HG03457 (cell line): Measurements from ENCODE around the gene ENTPD2.

Experiments used
- ATAC-seq: cut with Tn5 transposase; IDR thresholded peaks from one replicate; pipeline ENCODE4 v1.9.1; 2021; ENCODE audit warnings: moderate number of reproducible peaks; ENCODE audit not compliant: unreplicated experiment

Gene ENTPD2

DNA sequence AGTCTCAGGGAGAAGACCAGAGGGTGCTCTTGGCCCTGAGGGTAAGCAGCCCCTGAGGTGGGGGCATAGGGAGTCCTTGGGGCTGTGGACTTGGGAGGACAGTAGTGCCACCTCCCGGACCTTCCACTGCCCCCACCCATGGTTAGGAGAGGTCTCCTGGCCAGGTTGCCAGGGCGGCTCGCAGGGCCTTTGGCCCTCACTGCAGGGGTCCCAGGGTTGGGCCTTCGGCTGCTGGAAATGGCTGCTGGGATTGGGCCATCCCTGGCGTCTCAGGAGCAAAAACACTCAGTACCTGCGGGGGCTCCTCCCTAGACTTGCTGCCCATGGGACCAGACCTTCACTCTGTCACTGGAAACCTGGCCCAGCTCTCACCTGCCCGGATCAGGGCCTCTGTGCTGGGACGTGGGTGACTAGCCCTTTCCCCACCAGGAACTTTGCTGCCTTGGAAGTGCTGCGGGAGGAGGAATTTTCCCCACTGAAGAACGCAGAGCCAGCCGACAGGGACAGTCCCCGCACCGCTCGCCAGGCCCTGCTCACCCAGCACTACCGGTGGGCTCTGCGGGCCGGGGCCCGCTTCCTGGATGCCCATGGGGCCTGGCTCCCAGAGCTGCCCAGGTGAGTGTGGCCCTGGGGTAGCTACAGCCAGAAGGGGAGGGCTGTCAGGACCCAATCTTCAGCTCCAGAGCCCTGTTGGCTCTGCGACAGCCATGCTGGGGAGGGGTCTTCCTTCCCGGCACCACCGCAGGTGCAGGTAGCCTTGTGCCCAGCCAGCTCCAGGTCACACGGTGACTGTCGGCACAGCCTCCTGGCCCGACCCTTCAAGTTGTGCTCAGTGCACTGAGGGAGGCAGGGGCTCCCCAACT lies 26.6 kb upstream of the ENTPD2 start:
- ATAC-seq = no peak

DNA sequence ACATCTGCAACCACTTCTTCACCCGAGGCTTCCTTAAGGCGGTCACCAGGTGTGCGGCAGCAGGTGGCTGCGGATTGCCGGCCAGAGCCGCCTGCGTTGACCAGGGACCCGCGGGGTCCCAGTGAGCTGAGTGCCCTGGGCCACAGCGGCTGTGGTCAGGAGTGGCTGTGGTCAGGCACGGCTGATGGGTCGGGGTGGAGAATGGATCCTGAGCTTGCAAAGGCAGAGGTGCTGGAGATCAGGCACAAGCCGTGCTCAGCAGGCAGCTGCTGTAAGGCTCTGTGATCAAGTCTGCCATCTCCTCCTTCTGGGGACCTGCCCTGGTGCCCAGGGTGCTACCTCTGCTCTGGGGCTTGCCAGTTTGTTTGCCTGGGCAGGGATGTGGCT lies 25.5 kb upstream of the ENTPD2 start:
- ATAC-seq = no peak

DNA sequence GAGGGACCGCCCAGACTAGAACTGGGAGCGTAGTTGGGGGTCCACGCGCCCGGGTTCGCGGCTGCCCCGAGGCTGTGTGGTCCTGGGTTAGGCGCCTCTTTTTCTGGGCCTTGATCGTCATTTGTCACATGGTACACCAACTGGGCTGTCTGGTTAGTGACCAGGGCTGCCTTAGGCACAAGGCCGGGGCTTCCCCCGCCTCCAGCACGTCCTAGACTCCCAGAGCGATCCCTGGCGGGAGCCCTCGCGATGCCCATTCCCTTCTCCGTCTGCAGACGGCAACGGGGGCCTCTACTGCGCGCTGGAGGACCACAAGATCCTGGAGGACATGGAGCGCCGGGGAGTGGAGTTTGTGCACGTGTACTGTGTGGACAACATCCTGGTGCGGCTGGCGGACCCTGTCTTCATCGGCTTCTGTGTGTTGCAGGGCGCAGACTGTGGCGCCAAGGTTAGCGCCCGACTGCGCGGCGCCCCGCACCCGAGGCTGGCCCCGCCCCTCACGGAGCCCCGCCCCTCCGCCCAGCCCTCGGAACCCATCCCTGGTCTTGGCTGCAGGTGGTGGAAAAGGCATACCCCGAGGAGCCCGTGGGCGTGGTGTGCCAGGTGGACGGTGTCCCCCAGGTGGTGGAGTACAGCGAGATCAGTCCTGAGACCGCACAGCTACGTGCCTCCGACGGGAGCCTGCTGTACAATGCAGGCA lies 25.0 kb upstream of the ENTPD2 start:
- ATAC-seq = no peak

- no peak for ATAC-seq
Observed at GRCh38 chr9:137077758-137078693, 24.2 kb upstream of the ENTPD2 start.

GRCh38 chr9:137077010-137077747 lies 23.3 kb upstream of the ENTPD2 start, which contains the start of gene UAP1L1:
Gene UAP1L1, plus strand, starts transcription at chr9:137077517. Its CDS starts 16 bp downstream, at chr9:137077533.
- ATAC-seq = no peak

- no peak for ATAC-seq
Observed at GRCh38 chr9:137076636-137077009, 22.8 kb upstream of the ENTPD2 start.

DNA sequence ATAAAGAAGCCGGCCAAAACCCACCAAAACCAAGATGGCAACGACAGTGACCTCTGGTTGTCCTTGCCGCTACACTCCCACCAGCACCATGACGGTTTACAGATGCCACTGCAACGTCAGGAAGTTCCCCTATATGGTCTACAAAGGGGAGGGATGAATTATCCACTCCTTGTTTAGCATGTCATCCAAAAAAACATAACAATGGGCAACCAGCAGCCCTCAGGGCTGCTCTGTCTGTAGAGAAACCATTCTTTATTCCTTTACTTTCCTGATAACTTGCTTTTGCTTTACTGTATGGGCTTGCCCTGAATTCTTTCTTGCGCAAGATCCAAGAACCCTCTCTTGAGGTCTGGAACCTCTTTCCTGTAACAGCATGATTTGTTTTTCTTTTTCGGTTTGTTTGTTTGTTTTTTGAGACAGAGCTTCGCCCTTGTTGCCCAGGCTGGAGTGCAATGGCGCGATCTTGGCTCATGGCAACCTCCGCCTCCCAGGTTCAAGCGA lies 21.5 kb upstream of the ENTPD2 start:
- ATAC-seq = no peak

DNA sequence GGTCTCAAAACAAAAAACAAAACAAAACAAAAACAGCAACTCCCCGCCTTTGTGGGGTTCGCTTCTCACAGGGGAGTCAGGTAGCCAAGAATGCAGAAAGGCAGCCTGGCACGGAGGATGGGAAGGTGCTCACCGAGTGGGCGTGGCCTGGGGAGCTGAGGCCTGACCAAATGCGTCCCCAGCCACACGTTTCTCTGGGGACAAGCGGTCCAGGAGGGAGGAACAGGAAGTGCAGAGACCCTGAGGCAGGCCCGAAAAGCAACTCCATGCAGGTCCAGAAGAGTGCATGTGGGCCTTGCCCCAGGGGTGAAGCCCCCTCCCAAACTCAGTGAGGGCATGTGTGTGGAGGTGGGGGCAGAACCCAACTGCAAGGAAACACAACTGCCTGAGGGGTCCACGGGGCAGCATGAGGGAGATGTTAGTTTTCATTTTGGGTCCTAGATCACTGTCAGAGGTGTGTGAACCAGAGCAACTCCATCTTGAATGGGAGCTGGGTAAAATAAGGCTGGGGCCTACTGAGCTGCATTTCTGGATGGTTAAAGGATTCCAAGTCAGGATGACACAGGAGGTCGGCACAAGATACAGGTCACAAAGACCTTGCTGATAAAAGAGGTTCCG lies 20.9 kb upstream of the ENTPD2 start:
- no peak for ATAC-seq

- ATAC-seq = no peak
Observed at GRCh38 chr9:137073992-137074399, 20.1 kb upstream of the ENTPD2 start.

DNA sequence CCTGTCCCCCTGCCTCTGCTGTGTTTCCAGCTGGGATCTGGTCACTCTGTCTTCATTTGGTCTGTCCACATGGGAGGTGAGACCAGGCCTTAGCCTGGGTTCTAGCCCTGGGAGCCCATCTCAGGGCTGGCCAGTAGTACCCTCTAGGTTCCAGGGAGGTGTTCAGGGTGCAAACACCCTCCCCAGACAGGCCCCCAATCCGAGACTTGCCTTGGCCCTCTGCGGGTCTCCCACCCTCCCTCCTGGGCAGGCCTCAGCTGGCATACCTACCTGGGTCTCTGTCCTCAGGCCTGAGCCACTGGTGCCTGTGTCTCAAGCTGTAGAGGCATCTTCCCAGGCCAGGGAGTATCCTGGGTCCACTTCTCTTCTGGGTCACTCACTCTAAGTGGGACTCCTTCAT lies 17.4 kb upstream of the ENTPD2 start:
- no peak for ATAC-seq

GRCh38 chr9:137070906-137071275 lies 17.0 kb upstream of the ENTPD2 start:
- no peak for ATAC-seq

DNA sequence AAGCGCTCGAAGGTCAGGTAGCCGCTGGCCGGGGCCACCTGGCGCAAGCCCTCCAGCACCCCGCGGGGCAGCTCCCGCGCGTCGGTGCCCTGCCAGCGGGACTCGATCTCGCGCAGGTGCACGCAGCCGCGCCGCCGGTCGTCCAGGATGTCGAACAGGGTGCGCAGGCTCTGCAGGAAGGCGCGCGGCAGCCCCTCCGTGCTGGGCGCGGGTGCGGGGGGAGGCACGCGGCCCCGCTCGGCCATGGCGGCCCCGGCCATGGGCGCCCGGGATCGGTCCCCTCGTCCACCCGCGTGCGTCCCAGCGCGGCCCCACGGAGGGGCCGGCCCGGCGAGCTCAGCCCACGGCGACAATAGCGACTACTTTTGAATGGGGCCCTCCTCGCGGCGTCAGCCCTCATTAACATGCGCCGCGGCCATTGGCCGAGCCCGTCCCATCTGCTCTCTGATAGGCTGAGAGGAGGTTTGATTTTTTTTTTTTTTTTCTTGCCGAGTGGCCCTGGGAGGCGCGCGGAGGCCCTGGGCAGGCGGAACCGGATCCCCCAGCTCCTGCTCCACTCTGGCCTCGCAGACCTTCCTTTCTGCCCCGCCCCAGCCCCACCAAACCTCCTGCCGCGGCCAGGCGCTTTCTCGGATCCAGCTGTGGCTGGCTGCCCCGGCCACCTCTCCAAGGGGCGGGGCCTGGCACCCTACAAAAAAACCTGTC lies 16.5 kb upstream of the ENTPD2 start, which contains the start of gene SAPCD2:
Gene SAPCD2, minus strand, starts transcription at position 357 of the 705 bp plus-strand sequence. Its CDS starts 97 bp downstream, at position 260.
- ATAC-seq = no peak

DNA sequence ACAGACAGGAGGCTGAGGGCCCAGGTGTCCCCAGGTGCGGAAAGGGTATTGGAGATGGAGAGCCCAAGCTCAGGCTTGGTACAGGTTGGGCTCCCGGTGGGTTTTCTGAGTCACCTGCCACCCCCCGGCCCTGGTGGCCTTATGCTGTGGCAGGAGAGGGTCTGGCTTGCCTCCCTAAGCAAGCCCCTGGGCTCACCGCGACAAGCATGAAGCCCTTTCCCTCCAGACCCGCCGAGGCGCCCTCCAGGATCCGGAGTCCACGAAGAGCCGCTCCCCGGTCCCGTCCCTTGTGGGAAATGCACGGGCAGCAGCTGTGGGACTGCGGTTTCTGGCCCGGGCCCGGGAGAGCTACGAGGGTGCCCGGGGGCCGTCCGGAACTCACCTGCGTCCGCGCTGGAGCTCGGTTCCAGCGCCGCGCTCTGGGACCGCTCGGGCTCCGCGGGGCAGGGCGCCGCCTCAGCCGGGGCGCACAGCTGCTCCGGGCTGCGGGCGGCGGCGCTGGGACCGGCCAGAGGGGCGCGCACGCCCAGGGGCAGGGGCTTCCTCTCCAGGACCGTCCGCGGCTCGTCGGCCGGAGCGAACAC lies 15.7 kb upstream of the ENTPD2 start:
- no peak for ATAC-seq

- no peak for ATAC-seq
Observed at GRCh38 chr9:137068539-137069507, 15.0 kb upstream of the ENTPD2 start.

DNA sequence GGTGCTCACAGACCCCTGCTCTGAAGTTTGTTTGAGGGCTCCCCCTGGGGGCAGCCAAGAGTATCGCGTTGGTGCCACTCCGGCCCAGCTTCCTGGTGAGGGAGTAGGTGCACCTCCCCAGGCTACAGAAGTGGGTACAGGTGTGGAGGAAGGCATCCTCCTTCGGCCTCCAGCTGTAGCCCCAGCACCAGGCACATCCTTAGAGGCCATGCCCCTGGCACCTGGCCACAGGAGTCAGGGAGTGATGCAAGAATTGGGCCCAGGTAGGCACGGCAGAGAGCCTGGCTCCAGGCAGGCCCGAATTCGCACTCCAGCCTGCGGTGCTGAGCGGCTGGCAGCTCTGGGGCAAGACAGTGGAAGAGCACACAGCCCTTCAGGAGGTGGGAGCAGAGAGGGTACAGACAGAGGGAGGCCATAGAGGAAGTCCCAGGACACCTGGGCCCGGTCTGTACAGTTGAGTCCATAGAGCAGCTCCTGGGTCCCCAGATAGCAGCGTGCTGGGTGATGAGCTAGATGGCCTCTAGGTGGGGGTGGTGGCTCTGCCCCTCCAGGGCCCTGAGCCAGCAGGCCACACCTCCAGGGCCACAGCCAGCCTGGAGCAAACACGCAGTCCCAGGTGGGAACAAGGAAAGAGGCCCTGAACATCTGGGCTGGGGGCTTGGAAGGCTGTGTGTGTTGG lies 14.1 kb upstream of the ENTPD2 start:
- ATAC-seq = no peak

- no peak for ATAC-seq
Observed at GRCh38 chr9:137066096-137066861, 12.4 kb upstream of the ENTPD2 start.
